PC-9 (cell line): ENCODE measurements around the gene TMEM18. TPM values are rescaled to one million over a fixed set of nuclear protein-coding genes. Genes with fewer than 3 reads are reported as not detected.

Source experiments
- BruUV-seq: library from RNA; stranded (reverse); fragments of 400-500 nt; replicated peaks from 2 replicates; lab custom pipeline; 2021; lab: Mats Ljungman, UMichigan
- CTCF ChIA-PET: fragments of 300-600 bp; sonication (Branson Sonifier 250); formaldehyde crosslinking; loops from one replicate; lab custom pipeline; 2022; ENCODE audit warnings: antibody characterized with exemption; lab: Charles Lee
- POLR2A ChIA-PET: fragments of 300-600 bp; sonication (Branson Sonifier 250); formaldehyde crosslinking; loops from one replicate; lab custom pipeline; 2022; ENCODE audit warnings: antibody characterized with exemption; ENCODE audit not compliant: unreplicated experiment; lab: Charles Lee
- DNase-seq, 2 experiments: peaks; one replicate each; pipeline versions ENCODE4 v3.0.0 to v3.0.0-alpha.2; 2015 to 2022; ENCODE audit warnings: mixed read lengths in 1 of 2
- H2AFZ ChIP-seq: fragments of 200-600 bp; sonication (generic); 2 replicates; pipeline ENCODE4 v1.8.1; 2017; ENCODE audit warnings: antibody characterized with exemption
- H3F3A ChIP-seq: fragments of 200-600 bp; sonication (generic); 2 replicates; pipeline ENCODE4 v1.8.1; 2017; ENCODE audit warnings: antibody characterized with exemption, mild to moderate bottlenecking, low read depth; ENCODE audit not compliant: insufficient read depth
- H3K27ac ChIP-seq: fragments of 200-600 bp; sonication (generic); 2 replicates; pipeline ENCODE4 v1.6.1; 2016; ENCODE audit warnings: mixed run types
- H3K27me3 ChIP-seq: fragments of 200-600 bp; sonication (generic); 2 replicates; pipeline ENCODE4 v1.6.1; 2016; ENCODE audit warnings: low read depth, mixed run types; ENCODE audit not compliant: insufficient read depth
- H3K36me3 ChIP-seq: fragments of 200-600 bp; sonication (generic); 2 replicates; pipeline ENCODE4 v1.6.1; 2016; ENCODE audit warnings: low read depth, mixed run types
- H3K4me1 ChIP-seq: fragments of 200-600 bp; sonication (generic); replicated peaks from 2 replicates; pipeline ENCODE4 v1.6.1; 2016; ENCODE audit warnings: mixed run types; ENCODE audit not compliant: insufficient read depth
- H3K4me2 ChIP-seq: fragments of 200-600 bp; sonication (generic); 2 replicates; pipeline ENCODE4 v1.6.1; 2017; ENCODE audit warnings: mixed run types
- H3K4me3 ChIP-seq: fragments of 200-600 bp; sonication (generic); 2 replicates; pipeline ENCODE4 v1.6.1; 2016; ENCODE audit warnings: mixed run types
- H3K79me2 ChIP-seq: fragments of 200-600 bp; sonication (generic); 2 replicates; pipeline ENCODE4 v1.6.1; 2017; ENCODE audit warnings: low read depth, mixed run types
- H3K9me2 ChIP-seq: fragments of 200-600 bp; sonication (generic); 2 replicates; pipeline ENCODE4 v1.8.1; 2017; ENCODE audit warnings: mild to moderate bottlenecking; ENCODE audit not compliant: insufficient read depth
- H3K9me3 ChIP-seq: fragments of 200-600 bp; sonication (generic); 2 replicates; pipeline ENCODE4 v1.8.1; 2016; ENCODE audit warnings: low read depth; ENCODE audit not compliant: insufficient read depth
- H4K20me1 ChIP-seq: fragments of 200-600 bp; sonication (generic); 2 replicates; pipeline ENCODE4 v1.8.1; 2017; ENCODE audit not compliant: insufficient read depth
- EZH2 ChIP-seq: fragments of 200-600 bp; sonication (generic); IDR thresholded peaks from 2 replicates; pipeline ENCODE4 v1.8.0; 2017; ENCODE audit warnings: antibody characterized with exemption, low read depth
- intact Hi-C: fragments of 100-400 bp; cut with micrococcal nuclease; formaldehyde crosslinking; loops from one replicate; pipeline ENCODE4 v1.10.0; 2022; ENCODE audit not compliant: unreplicated experiment
- total RNA-seq: library from RNA; stranded (reverse); gene quantifications from 2 replicates; pipeline ENCODE4 v1.2.3, GENCODE V29; 2021
- TF ChIP-seq, protein P1 (sequence below): fragments of 200-600 bp; sonication (generic); conservative IDR thresholded peaks from 2 replicates; pipeline ENCODE4 v1.6.1; 2017; ENCODE audit warnings: mixed run types, antibody characterized with exemption, mild to moderate bottlenecking, moderate library complexity

The TMEM18 gene
- total RNA-seq, 1 experiment from 2014 or later = 30.5 TPM

DNA sequence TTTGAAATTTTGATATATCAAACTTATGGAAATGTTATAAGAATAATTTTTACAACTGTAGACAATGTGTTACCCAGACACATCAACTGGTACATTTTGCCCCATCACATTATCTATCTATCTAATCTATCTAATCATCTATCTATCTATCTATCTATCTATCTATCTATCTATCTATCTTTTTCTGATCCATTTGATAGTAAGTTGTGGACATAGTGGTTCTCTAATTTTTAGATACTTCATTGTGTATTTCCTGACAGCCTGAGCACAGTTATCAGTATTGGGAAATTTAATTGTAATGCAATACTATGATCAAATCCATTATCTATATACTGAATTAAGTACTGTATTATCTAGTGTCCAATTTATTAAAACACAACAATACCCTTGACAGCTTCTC is 42.0 kb upstream of the TMEM18 start:
- Histone ChIP-seq H2AFZ (no peak overlapping the region), H3K36me3 (no peaks in the 10 kb centered on the region), H4K20me1 (no peaks in the 10 kb centered on the region), H3K4me2 (no peak overlapping the region), H3K9me2 (no peaks in the 10 kb centered on the region), H3K27ac (no peak overlapping the region), H3F3A (no peaks in the 10 kb centered on the region), H3K4me3 (no peak overlapping the region), H3K27me3 (peaks cover 93% of the 10 kb centered on the region), H3K9me3 (no peaks in the 10 kb centered on the region), H3K79me2 (no peaks in the 10 kb centered on the region), H3K4me1 (no peaks in the 10 kb centered on the region)
- no TSS peak for BruUV-seq
- no peak for DNase-seq
- ChIA-PET POLR2A (no interaction called here), CTCF (no interaction called here)
- no peak for TF ChIP-seq EZH2
- TF ChIP-seq, protein P1, sequence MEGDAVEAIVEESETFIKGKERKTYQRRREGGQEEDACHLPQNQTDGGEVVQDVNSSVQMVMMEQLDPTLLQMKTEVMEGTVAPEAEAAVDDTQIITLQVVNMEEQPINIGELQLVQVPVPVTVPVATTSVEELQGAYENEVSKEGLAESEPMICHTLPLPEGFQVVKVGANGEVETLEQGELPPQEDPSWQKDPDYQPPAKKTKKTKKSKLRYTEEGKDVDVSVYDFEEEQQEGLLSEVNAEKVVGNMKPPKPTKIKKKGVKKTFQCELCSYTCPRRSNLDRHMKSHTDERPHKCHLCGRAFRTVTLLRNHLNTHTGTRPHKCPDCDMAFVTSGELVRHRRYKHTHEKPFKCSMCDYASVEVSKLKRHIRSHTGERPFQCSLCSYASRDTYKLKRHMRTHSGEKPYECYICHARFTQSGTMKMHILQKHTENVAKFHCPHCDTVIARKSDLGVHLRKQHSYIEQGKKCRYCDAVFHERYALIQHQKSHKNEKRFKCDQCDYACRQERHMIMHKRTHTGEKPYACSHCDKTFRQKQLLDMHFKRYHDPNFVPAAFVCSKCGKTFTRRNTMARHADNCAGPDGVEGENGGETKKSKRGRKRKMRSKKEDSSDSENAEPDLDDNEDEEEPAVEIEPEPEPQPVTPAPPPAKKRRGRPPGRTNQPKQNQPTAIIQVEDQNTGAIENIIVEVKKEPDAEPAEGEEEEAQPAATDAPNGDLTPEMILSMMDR = no peak
- intact Hi-C loops = loop anchor here (10.0 kb wide), 1 partner anchor 826 kb away; no protein-coding TSS in a partner anchor

DNA sequence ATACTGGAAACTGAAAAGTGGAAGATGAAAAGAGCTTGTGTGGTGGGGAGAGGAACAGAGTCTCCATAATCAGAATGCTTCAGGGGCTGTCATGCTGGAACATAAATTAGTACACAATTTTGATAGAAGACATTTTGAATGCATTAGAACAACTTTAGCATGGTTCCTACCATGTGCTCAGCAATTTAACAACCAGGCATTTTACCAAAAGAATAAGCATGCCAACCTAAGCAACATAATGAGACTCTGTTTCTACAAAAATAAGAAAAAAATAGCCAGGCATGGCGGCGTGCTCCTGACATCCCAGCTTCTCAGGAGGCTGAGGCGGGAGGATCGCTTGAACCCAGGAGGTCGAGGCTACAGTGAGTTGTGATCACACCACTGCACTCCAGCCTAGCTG is 40.5 kb upstream of the TMEM18 start:
- no peaks in the 10 kb centered on the region for H4K20me1 ChIP-seq
- intact Hi-C loops = loop anchor here (10.0 kb wide), 1 partner anchor 827 kb away; no protein-coding TSS in a partner anchor
- peaks cover 93% of the 10 kb centered on the region for H3K27me3 ChIP-seq
- H3K79me2 ChIP-seq = no peaks in the 10 kb centered on the region
- H3K36me3 ChIP-seq = no peaks in the 10 kb centered on the region
- H3K4me3 ChIP-seq = no peak overlapping the region
- ChIA-PET CTCF (no interaction called here), POLR2A (no interaction called here)
- no peak overlapping the region for H3K27ac ChIP-seq
- DNase-seq = no peak
- no peak overlapping the region for H2AFZ ChIP-seq
- no peaks in the 10 kb centered on the region for H3K9me3 ChIP-seq
- TF ChIP-seq, protein P1 = no peak
- no peak for TF ChIP-seq EZH2
- no peak overlapping the region for H3K4me2 ChIP-seq
- H3K4me1 ChIP-seq = no peaks in the 10 kb centered on the region
- no TSS peak for BruUV-seq
- H3K9me2 ChIP-seq = no peaks in the 10 kb centered on the region
- no peaks in the 10 kb centered on the region for H3F3A ChIP-seq

DNA sequence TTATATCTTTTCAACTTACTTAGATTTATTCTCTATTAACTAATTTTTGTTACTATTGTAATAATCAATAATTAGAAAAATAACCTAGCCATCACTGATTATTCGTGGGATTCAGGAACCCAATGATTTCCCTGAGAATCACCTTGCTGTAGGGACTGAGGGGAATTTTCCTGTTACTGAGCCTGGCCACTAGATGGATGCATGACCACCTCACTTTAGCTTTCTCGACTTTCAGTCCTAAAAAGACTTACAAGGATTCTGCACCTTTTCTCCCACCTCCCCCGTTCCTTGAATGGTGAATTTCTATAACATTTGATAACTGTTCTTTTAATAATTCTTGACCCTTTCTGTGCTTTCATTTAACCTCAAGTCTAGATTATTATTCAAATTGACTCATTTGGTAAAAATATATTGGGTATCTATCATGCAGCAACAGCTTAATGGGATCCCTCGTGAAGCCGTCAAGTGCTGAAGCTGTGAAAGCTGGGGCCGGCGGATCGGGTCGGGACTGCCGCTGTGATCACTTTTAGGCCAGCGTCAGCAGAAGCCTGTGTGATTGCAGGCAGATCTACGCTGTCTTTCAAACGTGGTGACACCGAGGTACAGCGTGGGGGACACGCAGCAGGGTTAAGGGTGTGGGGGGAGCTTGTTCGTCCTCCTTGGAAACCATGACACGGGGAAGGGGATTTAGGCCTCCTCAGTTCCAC is 38.8 kb upstream of the TMEM18 start:
- no peak for DNase-seq
- H4K20me1 ChIP-seq = no peaks in the 10 kb centered on the region
- H3K27ac ChIP-seq = no peak overlapping the region
- H2AFZ ChIP-seq = no peak overlapping the region
- H3K79me2 ChIP-seq = no peaks in the 10 kb centered on the region
- H3K4me2 ChIP-seq = no peak overlapping the region
- ChIA-PET POLR2A (no interaction called here), CTCF (no interaction called here)
- H3K36me3 ChIP-seq = no peaks in the 10 kb centered on the region
- TF ChIP-seq EZH2 = no peak
- TF ChIP-seq, protein P1 = no peak; the same call in 1 of the 2 replicates
- no peaks in the 10 kb centered on the region for H3F3A ChIP-seq
- no peaks in the 10 kb centered on the region for H3K9me2 ChIP-seq
- peaks cover 99% of the 10 kb centered on the region for H3K27me3 ChIP-seq
- no peak overlapping the region for H3K4me3 ChIP-seq
- H3K4me1 ChIP-seq = no peaks in the 10 kb centered on the region
- BruUV-seq = no TSS peak
- no peaks in the 10 kb centered on the region for H3K9me3 ChIP-seq
- intact Hi-C loops = loop anchor here (10.0 kb wide), 1 partner anchor 829 kb away; no protein-coding TSS in a partner anchor
